GM12891 (cell line): ENCODE measurements around the gene ALK.

ENCODE experiments used
- POLR2A ChIP-seq: IDR thresholded peaks from 2 replicates; pipeline ENCODE4 v1.6.1; 2011; ENCODE audit warnings: low read depth, low read length, control low read depth
- POLR2AphosphoS5 ChIP-seq: IDR thresholded peaks from 2 replicates; pipeline ENCODE4 v1.6.1; 2011; ENCODE audit warnings: low read depth, low read length, control low read depth

DNA sequence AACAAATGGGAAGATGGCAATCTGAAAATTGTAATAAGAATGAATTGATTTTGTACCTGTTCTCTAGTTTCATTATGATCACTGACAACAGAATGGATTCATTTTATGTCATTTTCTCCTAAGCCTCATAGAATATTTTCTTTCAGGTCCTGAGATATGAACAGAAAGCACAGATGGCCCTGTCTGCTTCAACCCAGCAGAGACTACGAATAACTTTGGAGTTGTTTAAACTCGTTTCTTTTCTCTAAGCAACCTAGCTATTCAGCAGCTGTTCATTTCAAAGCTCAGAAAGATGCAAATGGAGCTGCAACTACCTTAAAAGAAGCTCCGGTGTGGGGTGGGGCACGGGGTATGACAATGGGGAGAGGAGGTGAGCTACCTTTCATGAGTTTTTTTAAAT lies 124.9 kb downstream of the ALK start:
- TF ChIP-seq POLR2A (no peak), POLR2AphosphoS5 (no peak)
